HG03280 (cell line): Measurements from ENCODE around the gene PCK2.

ENCODE experiments used
- ATAC-seq: cut with Tn5 transposase; IDR thresholded peaks from one replicate; pipeline ENCODE4 v1.9.1; 2021; ENCODE audit warnings: mild to moderate bottlenecking, moderate library complexity; ENCODE audit not compliant: unreplicated experiment

The PCK2 gene

DNA sequence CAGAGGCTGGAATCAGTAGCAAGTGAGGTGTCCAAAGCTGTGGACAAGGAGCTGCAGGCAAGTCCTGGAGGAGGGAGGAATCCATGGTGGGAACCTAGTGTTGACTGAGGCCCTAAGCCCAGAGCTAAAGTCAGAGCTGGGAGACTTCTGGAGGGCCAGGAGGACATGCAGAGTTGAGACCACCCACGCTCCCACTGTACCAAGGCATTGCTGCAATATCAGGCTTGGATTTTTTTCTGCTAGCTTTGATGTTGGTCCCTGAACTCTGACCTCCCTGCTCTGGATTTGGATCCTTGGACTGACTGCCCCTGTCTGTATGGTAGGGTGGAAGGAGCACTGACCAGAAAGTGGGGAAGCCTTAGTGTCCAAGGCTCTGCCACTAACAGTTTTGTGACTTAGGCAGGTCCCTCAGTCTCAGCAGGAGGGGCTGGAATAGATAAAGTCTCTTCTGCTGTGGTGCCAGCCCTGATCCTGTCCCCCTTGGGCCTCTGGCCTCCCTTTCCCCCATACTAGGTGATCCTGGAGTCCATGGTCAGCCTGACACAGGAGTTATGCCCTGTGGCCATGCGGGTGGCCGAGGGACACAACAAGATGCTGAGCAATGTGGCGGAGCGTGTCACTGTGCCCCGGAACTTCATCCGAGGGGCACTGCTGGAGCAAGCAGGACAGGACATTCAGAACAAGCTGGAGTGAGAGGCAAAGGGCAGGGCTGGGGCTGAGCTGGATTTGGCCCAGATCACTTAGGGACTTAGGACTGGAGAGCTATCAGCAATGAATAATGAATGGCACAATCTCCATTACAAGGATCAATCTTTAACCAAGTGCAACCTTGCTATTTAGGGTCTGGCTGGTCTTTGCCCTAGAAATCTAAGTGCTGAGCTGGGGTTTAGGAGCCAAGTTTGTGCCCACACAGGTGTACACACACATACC lies 32.9 kb upstream of the PCK2 start:
- no peak for ATAC-seq

DNA sequence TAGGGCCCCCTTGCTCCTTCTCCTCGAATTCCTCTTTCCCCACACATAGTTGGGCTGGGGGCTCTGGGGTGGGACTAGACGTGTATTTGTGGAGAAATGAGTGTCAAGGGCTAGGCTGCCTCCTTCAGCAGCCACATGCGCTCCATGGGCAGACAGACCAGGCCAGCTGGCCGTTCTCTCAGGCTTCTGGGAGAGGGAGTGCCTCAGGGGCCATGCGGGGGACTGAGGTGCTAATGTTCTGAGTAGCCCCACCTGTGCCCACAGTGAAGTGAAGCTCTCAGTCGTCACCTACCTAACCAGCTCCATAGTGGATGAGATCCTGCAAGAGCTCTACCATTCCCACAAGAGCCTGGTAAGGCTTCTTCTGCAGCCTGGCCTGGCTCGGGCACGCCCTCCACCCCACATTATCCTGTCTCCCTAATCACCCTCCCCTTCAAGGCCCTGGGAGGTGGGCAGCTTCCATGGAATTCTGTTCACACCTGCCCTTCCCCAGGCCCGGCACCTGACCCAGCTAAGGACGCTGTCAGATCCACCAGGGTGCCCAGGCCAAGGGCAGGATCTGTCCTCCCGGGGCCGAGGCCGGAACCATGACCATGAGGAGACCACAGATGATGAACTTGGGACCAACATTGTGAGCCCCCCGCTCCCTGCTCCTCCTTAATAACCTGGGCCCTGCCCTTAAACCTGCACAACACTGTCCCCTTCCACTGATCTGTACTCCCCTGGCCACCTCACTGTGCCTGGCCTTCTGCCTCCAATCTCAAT lies 31.7 kb upstream of the PCK2 start:
- no peak for ATAC-seq

DNA sequence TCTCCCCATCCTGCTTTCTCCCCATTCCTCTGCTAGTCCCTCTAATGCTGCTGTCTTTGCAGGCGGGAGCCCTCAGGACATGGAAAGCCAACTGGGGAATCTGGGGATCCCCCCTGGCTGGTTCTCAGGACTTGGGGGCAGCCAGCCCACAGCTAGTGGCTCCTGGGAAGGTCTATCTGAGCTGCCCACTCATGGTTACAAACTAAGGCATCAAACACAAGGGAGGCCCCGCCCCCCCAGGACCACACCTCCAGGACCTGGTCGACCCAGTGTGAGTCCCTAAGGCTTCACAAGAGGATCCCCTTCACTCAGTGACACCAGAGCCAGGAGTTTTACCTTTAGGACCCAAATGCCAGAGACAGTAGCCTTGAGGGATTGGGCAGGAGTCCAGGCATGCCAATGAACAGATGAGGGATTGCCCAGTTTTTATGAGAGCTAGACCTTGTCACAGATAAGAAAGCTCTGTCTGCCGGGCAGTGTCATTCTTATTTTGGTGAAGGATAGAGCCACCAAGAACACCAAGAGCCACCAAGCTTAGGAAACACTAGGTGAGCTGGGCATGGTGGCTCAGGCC lies 30.8 kb upstream of the PCK2 start:
- no peak for ATAC-seq

DNA sequence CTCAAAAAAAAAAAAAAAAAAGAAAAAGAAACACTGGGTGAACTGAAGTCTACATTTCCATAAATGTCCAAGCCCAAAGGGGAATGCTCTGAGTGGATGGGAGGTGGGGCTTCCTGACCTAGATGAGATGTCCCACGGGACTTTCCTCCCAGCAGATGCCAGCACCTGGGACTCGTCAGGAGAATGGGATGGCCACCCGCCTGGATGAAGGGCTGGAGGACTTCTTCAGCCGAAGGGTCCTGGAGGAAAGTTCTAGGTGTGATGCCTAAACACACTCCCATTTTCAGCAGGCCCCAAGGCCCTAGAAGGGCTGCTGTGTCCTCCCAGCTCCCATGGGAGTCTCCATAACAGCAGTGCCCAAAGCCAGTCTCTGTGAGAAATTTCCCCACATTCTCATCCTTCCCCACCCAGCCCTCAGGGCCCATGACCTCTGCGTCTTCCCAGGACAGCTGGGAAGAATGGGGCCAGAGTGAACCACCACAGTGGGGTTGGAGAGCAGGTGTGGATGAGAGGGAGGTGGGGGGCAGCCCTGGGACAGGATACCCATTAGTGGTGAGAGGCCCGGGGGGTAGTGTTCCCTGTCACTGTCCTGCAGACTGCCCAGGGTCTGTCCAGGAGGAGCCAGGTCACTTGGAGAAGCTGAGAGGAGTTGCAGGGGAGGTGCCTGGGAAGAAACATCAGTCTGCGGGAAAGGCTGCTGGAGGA lies 29.9 kb upstream of the PCK2 start:
- no peak for ATAC-seq

DNA sequence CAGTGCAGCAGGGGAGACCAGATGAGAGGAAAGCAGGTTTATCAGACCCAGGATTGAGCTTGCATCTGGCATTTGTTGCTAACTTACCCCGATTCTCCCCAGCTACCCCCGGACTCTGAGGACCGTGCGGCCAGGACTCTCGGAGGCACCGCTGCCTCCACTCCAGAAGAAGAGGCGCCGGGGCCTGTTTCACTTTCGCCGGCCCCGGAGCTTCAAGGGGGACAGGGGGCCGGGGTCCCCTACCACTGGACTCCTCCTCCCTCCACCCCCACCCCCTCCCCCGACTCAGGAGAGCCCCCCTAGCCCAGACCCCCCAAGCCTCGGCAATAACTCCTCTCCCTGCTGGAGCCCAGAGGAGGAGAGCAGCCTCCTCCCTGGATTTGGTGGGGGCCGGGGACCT lies 29.3 kb upstream of the PCK2 start:
- no peak for ATAC-seq

DNA sequence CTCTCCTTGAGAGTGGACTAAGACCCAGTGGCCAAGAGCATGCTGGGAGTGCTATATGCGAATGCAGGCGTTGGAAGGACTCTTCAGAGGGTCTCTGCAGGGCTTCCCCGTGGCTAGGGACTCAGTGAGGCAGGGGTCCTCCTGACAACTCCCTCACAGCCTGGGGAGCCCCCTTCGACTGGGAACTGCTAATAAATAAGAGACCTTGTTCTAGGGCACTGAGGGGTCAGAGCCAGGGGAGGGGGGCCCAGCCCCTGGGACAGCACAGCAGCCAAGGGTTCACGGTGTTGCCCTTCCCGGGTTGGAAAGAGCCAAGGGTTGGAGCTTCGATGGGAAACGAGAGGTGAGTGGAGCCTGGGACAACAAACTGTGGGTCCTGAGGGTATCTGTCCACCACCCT lies 28.7 kb upstream of the PCK2 start:
- no peak for ATAC-seq

DNA sequence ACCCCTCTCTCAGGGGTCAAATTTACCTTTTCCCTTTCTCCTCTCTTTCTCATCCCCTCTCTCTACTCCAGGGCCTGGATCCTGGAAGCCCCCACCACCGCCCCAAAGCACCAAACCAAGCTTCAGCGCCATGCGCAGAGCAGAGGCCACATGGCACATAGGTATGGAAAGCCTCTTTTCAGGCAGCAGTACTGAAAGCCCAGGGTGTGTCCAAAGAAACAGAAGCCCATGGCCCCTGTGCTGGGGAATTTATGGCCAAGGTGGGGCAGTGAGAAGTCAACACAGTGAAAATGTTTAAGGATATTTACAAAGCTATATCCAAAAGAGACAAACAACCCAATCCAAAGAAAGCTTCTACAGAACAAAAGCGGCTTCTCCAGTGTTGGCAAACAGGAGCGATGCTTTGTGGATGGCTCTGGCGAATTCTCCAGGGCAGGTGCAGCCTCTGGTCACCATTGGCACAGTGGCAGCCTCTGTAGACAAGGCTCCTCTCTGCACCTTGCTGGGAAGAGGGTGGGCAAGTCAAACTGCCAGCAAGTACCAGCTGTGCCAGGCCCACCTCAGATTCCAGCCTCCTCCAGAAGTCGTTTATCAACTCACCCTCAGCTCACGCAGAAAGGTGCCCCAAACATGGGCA lies 27.5 kb upstream of the PCK2 start:
- ATAC-seq: no peak

DNA sequence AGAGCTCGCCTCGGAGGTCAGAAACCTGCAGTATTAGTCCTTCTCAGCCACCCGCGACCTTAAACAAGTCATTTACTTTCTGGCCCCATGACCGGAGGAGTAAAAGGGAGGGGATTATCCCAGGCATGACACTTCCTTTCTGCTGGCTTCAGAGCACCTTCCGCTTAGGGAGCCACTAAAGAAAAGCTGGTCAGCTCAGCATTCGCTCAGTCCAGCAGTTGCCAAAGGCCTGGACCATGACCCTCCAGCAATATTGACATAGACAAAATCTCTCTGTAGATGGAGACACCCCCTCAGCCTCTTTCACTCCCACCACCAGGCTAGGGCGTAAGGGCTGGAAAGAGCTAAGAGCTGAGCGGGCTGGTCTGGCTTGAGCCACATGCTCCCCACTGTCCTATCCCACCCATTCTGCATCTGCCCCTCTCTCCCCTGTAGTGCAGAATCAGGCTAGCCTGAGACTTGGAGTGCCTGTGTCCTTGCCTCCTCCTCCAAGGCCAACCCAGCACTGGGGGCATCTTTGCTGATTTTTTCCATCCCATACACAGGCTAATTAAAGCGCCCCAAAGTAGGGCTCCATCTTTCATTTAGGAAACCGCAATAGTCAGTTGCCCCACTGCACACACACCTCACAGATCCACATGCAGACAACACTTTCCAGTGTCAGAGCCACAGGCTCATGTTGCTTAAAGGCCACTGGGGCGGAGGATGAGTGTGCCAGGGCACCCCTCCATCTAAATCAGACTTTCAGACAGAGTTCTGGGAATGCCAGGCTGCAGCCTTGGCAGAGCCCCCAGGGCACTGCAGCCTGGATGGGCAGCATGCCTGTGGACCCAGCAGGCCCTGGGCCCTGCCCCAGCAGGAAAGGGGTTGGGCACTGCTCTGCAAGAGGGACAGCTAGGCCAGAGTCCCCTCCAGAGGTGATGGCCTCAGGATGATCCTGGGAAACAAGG lies 26.7 kb upstream of the PCK2 start:
- no peak for ATAC-seq

DNA sequence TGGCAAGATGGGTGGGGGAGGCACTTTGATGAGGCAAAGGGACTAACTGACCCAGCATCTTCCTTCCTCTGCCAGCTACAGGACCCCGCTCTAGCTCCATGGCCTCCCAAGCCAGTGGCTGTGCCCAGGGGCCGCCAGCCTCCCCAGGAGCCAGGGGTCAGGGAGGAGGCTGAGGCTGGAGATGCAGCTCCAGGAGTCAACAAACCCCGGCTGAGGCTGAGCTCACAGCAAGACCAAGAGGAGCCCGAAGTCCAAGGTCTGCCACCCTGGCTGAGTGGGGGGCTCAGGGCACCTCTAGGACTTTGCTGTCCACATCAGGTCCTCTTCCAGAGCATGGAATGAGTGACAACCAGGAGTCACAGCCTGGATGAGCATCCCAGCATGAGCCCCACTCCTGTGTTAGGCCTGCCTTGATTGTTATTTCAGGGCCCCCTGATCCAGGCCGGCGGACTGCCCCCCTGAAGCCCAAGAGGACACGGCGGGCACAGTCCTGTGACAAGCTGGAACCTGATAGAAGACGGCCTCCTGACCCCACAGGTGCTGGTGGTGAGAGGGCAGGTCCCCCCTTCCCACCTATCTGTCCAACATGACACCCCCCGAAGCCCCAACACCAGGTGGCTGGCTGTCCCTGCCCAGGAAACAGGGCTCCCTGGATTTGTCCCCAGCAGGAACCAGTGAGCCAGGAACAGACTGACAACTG lies 25.2 kb upstream of the PCK2 start:
- no peak for ATAC-seq

DNA sequence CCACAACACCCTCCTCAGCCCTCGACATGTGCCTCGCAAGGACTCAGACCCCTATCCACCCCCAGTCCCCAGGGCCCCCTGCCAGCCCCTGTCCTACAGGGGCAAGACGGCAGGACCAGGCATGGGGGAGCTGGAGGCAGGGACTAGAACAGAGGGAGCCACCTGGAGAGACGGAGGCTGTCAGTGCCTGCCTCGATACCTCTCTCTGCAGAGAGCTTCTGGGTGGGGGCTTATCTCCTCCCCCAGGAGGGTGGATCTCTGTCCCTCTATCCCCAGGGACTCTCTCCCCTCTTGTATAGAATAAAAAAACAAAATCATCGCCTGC lies 24.7 kb upstream of the PCK2 start:
- ATAC-seq: no peak

DNA sequence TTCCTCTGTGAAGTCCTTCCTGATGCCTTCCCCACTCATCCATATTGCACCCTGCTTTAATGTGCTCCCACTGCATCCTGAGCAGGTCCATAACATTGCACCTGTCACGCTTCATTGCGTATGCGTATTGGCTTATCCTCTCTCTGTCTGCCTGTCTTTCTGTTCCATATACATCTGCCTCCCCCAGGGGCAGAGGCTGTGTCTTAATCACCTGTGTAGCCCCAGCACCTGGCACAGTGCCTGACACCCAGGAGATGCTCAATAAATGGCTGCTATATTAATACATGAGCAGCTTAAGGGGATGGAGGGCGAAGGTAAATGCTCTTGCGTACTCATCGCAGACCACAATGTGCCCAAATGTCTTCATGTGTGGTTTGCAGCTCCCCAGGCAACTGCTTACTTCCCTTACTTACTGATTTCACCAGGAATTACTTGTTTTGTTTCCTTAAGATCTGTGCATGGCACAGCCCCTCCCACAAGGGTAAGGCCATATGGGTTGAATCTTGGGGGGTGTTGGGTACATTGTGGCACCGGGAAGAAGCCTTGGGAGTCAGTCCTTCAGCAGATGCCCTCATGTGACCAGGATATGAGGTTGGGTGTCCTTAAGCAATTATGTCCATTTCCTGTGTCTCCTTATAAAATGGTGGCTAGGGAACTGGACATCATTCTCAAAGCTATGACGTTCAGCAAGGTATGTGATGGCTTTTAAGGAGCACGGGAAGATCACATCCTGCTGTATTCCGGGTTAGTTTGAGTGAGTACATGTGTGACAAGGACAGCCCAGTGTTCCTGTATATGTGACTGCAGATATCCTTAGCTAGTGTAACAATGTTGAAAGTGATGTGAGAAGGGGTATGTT lies 23.6 kb upstream of the PCK2 start:
- ATAC-seq: no peak

DNA sequence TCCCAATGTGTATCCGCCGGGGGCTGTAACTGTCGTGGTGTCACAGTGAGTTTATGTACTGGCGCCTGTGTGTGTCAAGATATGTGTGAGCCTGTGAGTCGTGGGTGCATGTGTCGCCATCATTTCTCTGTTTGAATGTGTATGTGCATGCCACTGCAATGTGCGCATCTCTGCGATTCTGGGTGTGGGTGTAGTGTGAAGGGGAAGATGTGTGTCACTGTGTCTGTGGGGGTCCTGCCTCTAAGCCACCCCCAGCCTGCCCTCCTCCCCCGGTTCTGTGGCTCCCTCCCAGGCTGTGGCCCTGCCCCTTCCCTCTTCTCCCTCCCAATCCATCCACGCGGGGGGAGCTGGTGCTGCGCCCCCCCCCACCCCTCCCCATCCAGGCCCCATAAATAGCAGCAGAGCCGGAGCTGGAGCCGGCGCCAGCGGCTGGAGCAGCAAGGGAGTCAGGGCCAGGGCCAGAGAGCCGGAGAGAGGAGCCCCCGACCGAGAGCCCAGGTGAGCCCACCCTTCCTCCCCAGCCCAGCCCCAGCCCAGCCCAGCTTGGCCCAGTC lies 22.9 kb upstream of the PCK2 start, which contains the start of gene CPNE6:
CPNE6 (plus strand) TSS at position 419 of the 554 bp plus-strand sequence. CDS start 1,375 bp downstream, outside the sequence.
- ATAC-seq: no peak

DNA sequence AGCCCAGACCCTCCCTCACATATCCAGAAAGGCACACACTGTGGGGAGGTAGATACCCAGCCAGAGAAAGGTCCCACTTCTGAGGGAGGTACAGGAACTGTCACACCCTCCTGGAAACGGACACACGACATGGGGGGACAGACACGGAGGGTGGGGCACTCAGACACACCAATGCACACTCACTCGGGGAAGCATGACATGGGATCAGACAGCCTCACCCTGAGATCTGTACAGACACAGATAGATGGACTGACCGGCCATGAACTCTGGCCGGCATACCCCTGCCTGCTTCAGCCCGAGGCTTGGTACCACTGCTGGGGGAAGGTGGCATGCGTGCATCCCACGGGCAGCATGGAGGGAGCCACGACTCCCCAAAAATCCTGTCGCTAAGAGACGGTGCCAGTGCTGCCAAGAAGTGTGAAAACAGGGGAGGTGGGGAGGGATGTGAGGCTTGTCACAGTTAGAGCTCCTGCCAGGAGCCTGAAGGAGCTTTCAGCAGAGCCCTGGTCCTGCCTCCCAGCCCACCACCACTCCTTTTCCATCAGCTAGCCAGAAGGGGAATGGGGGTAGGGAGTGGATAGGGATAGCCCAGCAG lies 22.2 kb upstream of the PCK2 start:
- no peak for ATAC-seq

DNA sequence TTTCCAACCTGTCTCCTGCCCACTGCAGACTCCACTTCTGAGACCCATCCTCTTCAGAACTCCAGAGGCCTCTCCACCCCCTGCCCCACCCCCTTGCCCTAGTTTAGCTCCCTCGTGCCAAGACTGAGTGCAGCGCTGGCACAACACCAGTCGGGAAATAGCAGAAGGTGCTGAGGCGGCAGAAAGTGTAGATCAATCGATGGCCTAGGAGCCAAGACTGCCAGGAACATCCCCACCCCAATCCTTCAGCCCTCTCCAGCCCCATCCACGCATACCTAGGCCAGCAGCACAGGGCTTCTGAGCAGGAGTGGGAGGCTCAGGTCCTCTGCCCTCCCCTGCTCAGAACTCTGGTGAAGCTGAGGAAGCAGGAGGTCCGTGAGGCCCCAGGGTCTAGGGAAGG lies 21.7 kb upstream of the PCK2 start:
- no peak for ATAC-seq

DNA sequence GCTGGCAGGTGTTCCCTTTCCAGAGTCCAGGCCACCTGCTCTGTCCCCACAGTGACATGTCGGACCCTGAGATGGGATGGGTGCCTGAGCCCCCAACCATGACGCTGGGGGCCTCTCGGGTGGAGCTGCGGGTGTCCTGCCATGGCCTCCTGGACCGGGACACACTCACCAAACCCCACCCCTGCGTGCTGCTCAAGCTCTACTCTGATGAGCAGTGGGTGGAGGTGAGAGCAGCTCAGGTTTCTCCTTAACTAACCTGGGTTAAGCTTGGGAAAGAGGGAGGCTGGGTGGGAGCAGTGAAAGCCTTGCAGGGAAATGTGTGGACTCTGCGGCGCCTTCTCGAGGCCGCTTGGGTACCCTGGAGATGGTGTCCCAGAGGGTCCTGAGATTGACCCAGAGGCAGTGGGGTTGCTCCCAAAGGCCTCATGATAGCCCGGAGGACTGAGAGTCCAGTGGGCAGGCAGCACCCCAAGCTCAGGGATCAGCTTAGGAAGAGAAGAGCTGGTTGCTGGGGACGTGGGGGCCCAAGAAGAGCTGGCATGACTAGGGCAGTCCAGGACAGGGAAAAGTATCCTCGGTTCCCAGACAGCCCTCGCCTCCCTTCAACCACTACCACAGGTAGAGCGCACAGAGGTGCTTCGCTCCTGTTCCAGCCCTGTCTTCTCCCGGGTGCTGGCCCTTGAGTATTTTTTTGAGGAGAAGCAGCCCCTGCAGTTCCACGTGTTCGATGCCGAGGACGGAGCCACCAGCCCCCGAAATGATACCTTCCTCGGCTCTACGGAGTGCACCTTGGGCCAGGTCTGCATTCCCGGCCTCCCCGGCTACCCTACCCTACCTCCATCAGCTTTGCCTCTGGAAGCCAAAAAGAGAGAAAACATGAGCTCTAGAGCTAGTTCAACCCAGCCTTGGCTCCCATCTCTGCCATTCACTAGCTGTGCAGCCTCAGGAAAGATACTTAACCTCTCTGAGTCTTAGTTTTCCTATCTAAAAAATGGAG lies 20.9 kb upstream of the PCK2 start:
- ATAC-seq: no peak
